T-cell (primary cell): ENCODE results near the gene SDK1. TPM values are rescaled to one million over a fixed set of nuclear protein-coding genes. Genes with fewer than 3 reads are reported as not detected.

Experiments
- ATAC-seq, 4 experiments: fragments of 200-7000 bp in 3 of 4; fragments of 150-1000 bp in 1 of 4; cut with Tn5 transposase; replicated peaks in 1 of 4; 1 replicate in 3 of 4; 2 replicates in 1 of 4; pipeline ENCODE4 v1.10.0; 2021; ENCODE audit warnings: moderate library complexity in 3 of 4, mild to moderate bottlenecking in 2 of 4, moderate number of reproducible peaks in 1 of 4
- CTCF ChIA-PET, 2 donors: fragments of 300-600 bp; sonication (Branson Sonifier 250); formaldehyde crosslinking; loops; one replicate each; lab custom pipeline; 2022; ENCODE audit warnings: antibody characterized with exemption in 2 of 2; lab: Charles Lee
- POLR2A ChIA-PET, 2 donors: fragments of 300-600 bp; sonication (Branson Sonifier 250); formaldehyde crosslinking; loops; one replicate each; lab custom pipeline; 2022; ENCODE audit warnings: antibody characterized with exemption in 2 of 2; lab: Charles Lee
- DNase-seq, 35 experiments: peaks; one replicate each; pipeline versions ENCODE4 v3.0.0 to v3.0.0-alpha.2; 2013 to 2023
- H3K27ac ChIP-seq: one replicate; pipeline ENCODE4 v1.5.1; 2013; ENCODE audit warnings: low read length
- H3K27me3 ChIP-seq, 2 experiments: replicated peaks in 1 of 2; 1 replicate in 1 of 2; 2 replicates in 1 of 2; pipeline versions ENCODE4 v1.6.1 to v1.7.0; 2013; ENCODE audit warnings: low read length in 1 of 2, mixed read lengths in 1 of 2; ENCODE audit not compliant: control insufficient read depth in 2 of 2, insufficient read depth in 2 of 2; ENCODE audit errors: extremely low read depth in 1 of 2
- H3K36me3 ChIP-seq, 2 donors: 1 replicate in 1 of 2; 2 replicates in 1 of 2; pipeline versions ENCODE4 v1.6.1 to v1.7.0; 2013; ENCODE audit warnings: low read length in 1 of 2; ENCODE audit not compliant: control insufficient read depth in 2 of 2, insufficient read depth in 1 of 2; ENCODE audit errors: extremely low read depth in 1 of 2
- H3K4me1 ChIP-seq, 2 experiments: 1 replicate in 1 of 2; 2 replicates in 1 of 2; pipeline versions ENCODE4 v1.6.1 to v1.7.0; 2013; ENCODE audit warnings: low read length in 2 of 2, mixed read lengths in 1 of 2; ENCODE audit not compliant: insufficient read depth in 2 of 2, control insufficient read depth in 1 of 2; ENCODE audit errors: extremely low read depth in 1 of 2
- H3K4me3 ChIP-seq, 2 donors: 1 replicate in 1 of 2; 2 replicates in 1 of 2; pipeline versions ENCODE4 v1.5.1 to v1.7.0; 2013; ENCODE audit warnings: mild to moderate bottlenecking in 2 of 2, low read length in 1 of 2, moderate library complexity in 1 of 2; ENCODE audit not compliant: control insufficient read depth in 1 of 2; ENCODE audit errors: extremely low read depth in 1 of 2
- H3K9me3 ChIP-seq: 2 replicates; pipeline ENCODE4 v1.7.0; 2013
- H3K27ac Mint-ChIP-seq, 2 donors: one replicate each; pipeline ENCODE4 v1.8.0; 2020 to 2021; ENCODE audit warnings: mild to moderate bottlenecking in 2 of 2, mixed read lengths in 2 of 2
- H3K27me3 Mint-ChIP-seq, 2 donors: one replicate each; pipeline ENCODE4 v1.8.0; 2021 to 2022; ENCODE audit warnings: mixed read lengths in 2 of 2
- H3K36me3 Mint-ChIP-seq: one replicate; pipeline ENCODE4 v1.8.0; 2021; ENCODE audit warnings: mixed read lengths
- H3K4me1 Mint-ChIP-seq, 3 donors: one replicate each; pipeline ENCODE4 v1.8.0; 2020 to 2022; ENCODE audit warnings: mixed read lengths in 3 of 3, mild to moderate bottlenecking in 1 of 3
- H3K4me3 Mint-ChIP-seq, 3 donors: one replicate each; pipeline ENCODE4 v1.8.0; 2020 to 2022; ENCODE audit warnings: mild to moderate bottlenecking in 3 of 3, mixed read lengths in 3 of 3, moderate library complexity in 3 of 3
- H3K9me3 Mint-ChIP-seq, 3 donors: one replicate each; pipeline ENCODE4 v1.8.0; 2020 to 2022; ENCODE audit warnings: mixed read lengths in 3 of 3
- WGBS: methylation state at CpG from one replicate; pipeline ENCODE4 v1.1.5; 2013; ENCODE audit warnings: missing lambda C conversion rate; ENCODE audit not compliant: insufficient coverage; 5-methylcytosine and 5-hydroxymethylcytosine counted together
- total RNA-seq, 35 experiments: library from RNA in 6 of 35; stranded (reverse) in 6 of 35; fragments of 120-200 nt in 1 of 35; gene quantifications; one replicate each; pipeline versions ENCODE4 v1.2.1 to v1.2.4 and lab custom pipeline; 2013 to 2026

The SDK1 gene
- total RNA-seq, 5 donors from 2014 or later (not counting 1 experiment from before 2014, with no cell fraction given) = 0.47 to 1.7 (median 0.63) TPM

DNA sequence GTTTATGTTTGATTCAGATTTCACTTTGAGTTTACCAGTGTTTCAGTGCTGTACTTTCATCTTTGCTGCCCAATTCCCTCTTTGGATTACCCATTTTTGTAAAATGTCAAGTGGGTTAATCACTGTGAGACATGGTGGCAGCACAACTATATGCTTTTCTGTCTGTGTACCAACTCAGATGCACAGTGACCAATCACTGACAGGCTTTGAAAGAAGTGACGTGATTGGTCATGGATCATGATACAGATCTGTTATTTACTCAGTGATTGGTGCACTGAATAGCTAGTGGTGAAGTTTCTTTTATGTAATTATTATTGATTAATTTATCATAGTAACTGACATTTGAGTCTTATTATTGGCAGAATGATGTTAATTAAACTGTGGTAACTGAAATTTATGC is 126.9 kb downstream of the SDK1 start:
- no peak for ATAC-seq
- Mint-ChIP-seq H3K27ac (no peak overlapping the region), H3K4me3 (no peak overlapping the region), H3K27me3 (peaks cover 0 to 2% of the 10 kb centered on the region in 2 donors), H3K4me1 (peaks cover 0 to 3% (median 0%) of the 10 kb centered on the region in 3 donors), H3K36me3 (no peaks in the 10 kb centered on the region), H3K9me3 (peaks cover 0 to 1% (median 0%) of the 10 kb centered on the region in 3 donors)
- Histone ChIP-seq H3K27me3 (no peaks in the 10 kb centered on the region), H3K4me3 (no peak overlapping the region), H3K36me3 (no peaks in the 10 kb centered on the region), H3K4me1 (no peaks in the 10 kb centered on the region), H3K9me3 (no peaks in the 10 kb centered on the region), H3K27ac (no peak overlapping the region)
- POLR2A ChIA-PET = no interaction called here
- DNase-seq = peak in 1 of 35 experiments; percentile 18
- CTCF ChIA-PET = no interaction called here
- no CpG with 5 or more reads among the region's 1 CpG for WGBS

DNA sequence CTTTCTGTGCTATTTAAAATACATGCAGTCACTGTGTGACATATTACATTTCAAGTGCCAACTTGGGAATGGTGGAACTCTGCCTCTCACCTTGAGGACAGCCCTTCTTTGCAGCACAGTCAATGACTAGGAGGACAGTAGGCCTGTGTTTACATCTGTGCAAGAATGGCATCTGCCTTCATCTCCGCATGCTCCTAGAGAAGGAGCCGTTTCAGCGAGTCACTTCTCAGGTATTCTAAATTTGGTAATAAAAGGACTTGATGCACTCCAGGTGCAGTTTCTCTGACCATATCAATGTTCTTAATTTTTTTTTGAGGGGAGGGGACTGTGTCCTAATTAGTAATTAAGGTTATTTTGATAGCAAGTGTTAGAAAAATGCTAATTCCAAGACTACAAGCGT is 128.9 kb downstream of the SDK1 start:
- Histone ChIP-seq H3K36me3 (no peaks in the 10 kb centered on the region), H3K4me1 (no peaks in the 10 kb centered on the region), H3K9me3 (no peaks in the 10 kb centered on the region), H3K27me3 (no peaks in the 10 kb centered on the region), H3K4me3 (no peak overlapping the region), H3K27ac (no peak overlapping the region)
- Mint-ChIP-seq H3K4me3 (no peak overlapping the region), H3K4me1 (peaks cover 0 to 3% (median 0%) of the 10 kb centered on the region in 3 donors), H3K27ac (no peak overlapping the region), H3K27me3 (peaks cover 0 to 2% of the 10 kb centered on the region in 2 donors), H3K36me3 (no peaks in the 10 kb centered on the region), H3K9me3 (no peaks in the 10 kb centered on the region)
- ChIA-PET CTCF (interaction anchor here in 1 of 2 donors (0.6 kb wide), 1 partner anchor 93 kb away, joined by 4 read pairs; no protein-coding TSS in a partner anchor), POLR2A (no interaction called here)
- DNase-seq (no peak), ATAC-seq (no peak)
- WGBS = 50% methylated on average over 2 of the region's 4 CpGs

DNA sequence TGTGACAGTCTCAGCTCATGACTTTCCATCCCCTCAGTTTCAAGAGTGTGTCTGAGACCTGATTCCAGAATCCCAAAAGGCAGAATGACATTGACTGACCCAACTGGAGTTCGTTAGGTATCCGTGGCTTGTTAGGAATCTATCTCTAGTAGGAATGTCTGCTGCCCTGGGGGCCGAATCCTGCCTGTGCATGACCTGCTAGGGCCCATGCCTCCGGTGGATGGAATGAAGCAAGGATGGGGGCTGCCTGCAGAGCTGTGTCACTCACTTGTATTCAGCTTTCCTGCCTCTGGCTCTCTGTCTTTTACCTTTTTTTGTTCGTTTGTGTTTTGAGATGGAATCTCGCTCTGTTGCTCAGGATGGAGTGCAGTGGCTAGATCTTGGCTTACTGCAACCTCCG is 129.5 kb downstream of the SDK1 start:
- POLR2A ChIA-PET = no interaction called here

DNA sequence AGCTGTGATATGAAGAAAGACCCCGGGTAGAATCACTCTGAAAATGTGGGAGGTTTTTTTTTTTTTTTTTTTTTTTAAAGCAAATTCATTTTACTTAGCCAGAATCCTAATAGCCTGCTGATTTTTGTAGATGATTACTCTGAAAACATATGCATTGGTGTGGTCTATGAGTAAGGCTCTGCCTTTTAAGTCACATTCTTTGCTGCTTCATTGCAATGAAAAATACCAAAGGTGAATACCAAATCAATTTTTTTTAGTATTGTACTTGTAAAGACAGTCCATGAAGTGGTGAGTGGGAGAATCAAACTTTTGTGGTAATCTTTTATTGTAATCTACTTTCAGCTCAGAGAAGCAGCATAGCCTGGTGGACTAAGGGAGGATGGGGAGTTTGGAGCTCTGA is 130.3 kb downstream of the SDK1 start:
- Histone ChIP-seq H3K27me3 (no peaks in the 10 kb centered on the region), H3K27ac (no peak overlapping the region), H3K4me3 (no peak overlapping the region), H3K4me1 (no peaks in the 10 kb centered on the region), H3K9me3 (no peaks in the 10 kb centered on the region), H3K36me3 (no peaks in the 10 kb centered on the region)
- DNase-seq = no peak
- H3K4me1 Mint-ChIP-seq = peaks cover 0 to 3% (median 0%) of the 10 kb centered on the region in 3 donors
- no peak overlapping the region for H3K27ac Mint-ChIP-seq
- H3K27me3 Mint-ChIP-seq = peaks cover 0 to 2% of the 10 kb centered on the region in 2 donors
- H3K4me3 Mint-ChIP-seq = no peak overlapping the region
- no peaks in the 10 kb centered on the region for H3K9me3 Mint-ChIP-seq
- ChIA-PET CTCF (no interaction called here), POLR2A (no interaction called here)
- ATAC-seq = no peak
- H3K36me3 Mint-ChIP-seq = no peaks in the 10 kb centered on the region
- no CpG with 5 or more reads among the region's 1 CpG for WGBS

More for the DNA sequence above, 129.5 kb downstream of the SDK1 start:
- peaks cover 0 to 2% of the 10 kb centered on the region in 2 donors for H3K27me3 Mint-ChIP-seq
- Histone ChIP-seq H3K27me3 (no peaks in the 10 kb centered on the region), H3K4me3 (no peak overlapping the region), H3K36me3 (no peaks in the 10 kb centered on the region), H3K27ac (no peak overlapping the region), H3K4me1 (no peaks in the 10 kb centered on the region), H3K9me3 (no peaks in the 10 kb centered on the region)
- no peak overlapping the region for H3K27ac Mint-ChIP-seq
- WGBS = 78% methylated on average over 7 of the region's 7 CpGs
- ATAC-seq = no peak
- peaks cover 0 to 3% (median 0%) of the 10 kb centered on the region in 3 donors for H3K4me1 Mint-ChIP-seq
- H3K36me3 Mint-ChIP-seq = no peaks in the 10 kb centered on the region
- CTCF ChIA-PET = no interaction called here
- H3K9me3 Mint-ChIP-seq = no peaks in the 10 kb centered on the region
- DNase-seq = no peak
- no peak overlapping the region for H3K4me3 Mint-ChIP-seq

DNA sequence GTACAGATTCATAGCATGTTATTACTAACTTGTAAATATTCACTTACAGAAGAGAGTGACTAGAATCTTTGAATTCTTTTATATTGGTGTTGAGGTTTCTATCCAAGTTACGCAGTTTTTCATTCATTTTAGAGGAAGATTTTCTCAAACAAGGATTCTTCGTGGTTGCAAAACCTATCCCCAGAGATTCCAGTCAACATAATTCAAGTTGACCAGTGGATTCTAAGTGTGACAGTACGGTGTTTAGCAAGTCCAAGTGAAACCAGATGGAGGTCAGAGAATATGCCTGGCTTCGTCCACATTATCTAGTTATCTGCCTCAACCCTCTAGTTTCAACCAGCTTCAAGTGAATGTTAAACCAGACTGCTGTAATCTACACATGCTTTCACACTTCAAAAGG is 131.9 kb downstream of the SDK1 start:
- ChIA-PET CTCF (no interaction called here), POLR2A (no interaction called here)
- H3K9me3 ChIP-seq = no peaks in the 10 kb centered on the region
- Mint-ChIP-seq H3K9me3 (no peaks in the 10 kb centered on the region), H3K27ac (no peak overlapping the region), H3K36me3 (no peaks in the 10 kb centered on the region), H3K27me3 (no peaks in the 10 kb centered on the region), H3K4me3 (no peak overlapping the region), H3K4me1 (no peaks in the 10 kb centered on the region)
- no peak overlapping the region for H3K4me3 ChIP-seq
- DNase-seq (no peak), ATAC-seq (no peak)
- no peaks in the 10 kb centered on the region for H3K36me3 ChIP-seq
- 89% methylated on average over 3 of the region's 4 CpGs for WGBS
- H3K27me3 ChIP-seq = no peaks in the 10 kb centered on the region
- no peak overlapping the region for H3K27ac ChIP-seq
- no peaks in the 10 kb centered on the region for H3K4me1 ChIP-seq

DNA sequence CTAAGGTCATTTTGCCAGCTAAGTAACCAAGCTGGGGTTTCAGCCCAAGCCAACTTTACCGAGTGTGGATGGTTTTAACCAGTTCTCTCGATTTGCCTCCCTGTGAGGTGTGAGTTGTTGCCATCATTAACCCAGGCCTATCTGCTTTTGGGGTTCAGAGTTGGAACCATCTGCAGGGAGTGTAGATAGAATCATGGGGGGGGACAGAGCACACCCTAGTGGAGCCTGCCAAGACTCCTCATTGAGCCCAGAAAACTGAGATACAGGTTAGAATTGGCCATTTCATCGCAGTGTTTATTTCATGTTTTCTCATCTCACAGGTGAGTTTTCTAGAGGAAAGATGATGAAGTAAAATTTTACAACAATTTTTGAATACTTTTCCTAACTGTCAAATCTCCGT is 133.6 kb downstream of the SDK1 start:
- DNase-seq = no peak
- no peak overlapping the region for H3K4me3 Mint-ChIP-seq
- H3K4me1 Mint-ChIP-seq = no peaks in the 10 kb centered on the region
- no peak overlapping the region for H3K27ac ChIP-seq
- H3K27ac Mint-ChIP-seq = no peak overlapping the region
- 60% methylated on average over 1 of the region's 4 CpGs for WGBS
- no peak for ATAC-seq
- H3K9me3 Mint-ChIP-seq = no peaks in the 10 kb centered on the region
- CTCF ChIA-PET = interaction anchor here in 1 of 2 donors (0.6 kb wide), 1 partner anchor 1449 kb away, joined by 3 read pairs; the partner anchor contains the start of gene RADIL
- no peaks in the 10 kb centered on the region for H3K36me3 Mint-ChIP-seq
- no peak overlapping the region for H3K4me3 ChIP-seq
- POLR2A ChIA-PET = no interaction called here
- no peaks in the 10 kb centered on the region for H3K27me3 ChIP-seq
- H3K4me1 ChIP-seq = no peaks in the 10 kb centered on the region
- H3K27me3 Mint-ChIP-seq = no peaks in the 10 kb centered on the region
- H3K36me3 ChIP-seq = no peaks in the 10 kb centered on the region
- H3K9me3 ChIP-seq = no peaks in the 10 kb centered on the region

DNA sequence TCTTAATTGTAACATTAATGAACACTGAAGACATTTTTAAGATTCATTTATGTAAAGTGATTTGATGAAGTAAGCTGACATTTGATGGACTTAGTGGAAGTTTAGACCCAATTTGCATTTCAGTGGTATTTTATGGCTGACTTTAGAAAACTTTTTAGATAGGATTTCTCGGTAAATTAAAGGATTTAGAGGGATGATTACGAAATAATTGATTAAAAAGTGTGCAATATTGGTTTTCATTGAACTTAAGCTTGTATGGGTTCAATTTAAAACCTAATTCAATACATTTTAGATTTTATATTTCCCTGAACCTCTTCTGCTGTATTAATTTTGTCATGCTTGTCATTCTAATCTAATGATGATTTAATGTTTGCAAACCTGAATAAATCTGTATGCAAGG is 135.1 kb downstream of the SDK1 start:
- POLR2A ChIA-PET = interaction anchor here in 1 of 2 donors (0.7 kb wide), 1 partner anchor 16 kb away, joined by 3 read pairs; no protein-coding TSS in a partner anchor
- H3K36me3 ChIP-seq = no peaks in the 10 kb centered on the region

More for the DNA sequence above, 135.1 kb downstream of the SDK1 start:
- Mint-ChIP-seq H3K27me3 (no peaks in the 10 kb centered on the region), H3K36me3 (no peaks in the 10 kb centered on the region), H3K9me3 (no peaks in the 10 kb centered on the region), H3K27ac (no peak overlapping the region), H3K4me3 (no peak overlapping the region), H3K4me1 (no peaks in the 10 kb centered on the region)
- WGBS = no CpG with 5 or more reads among the region's 2 CpGs
- no peak overlapping the region for H3K4me3 ChIP-seq
- no peak overlapping the region for H3K27ac ChIP-seq
- H3K4me1 ChIP-seq = no peaks in the 10 kb centered on the region
- H3K27me3 ChIP-seq = no peaks in the 10 kb centered on the region
- no peaks in the 10 kb centered on the region for H3K9me3 ChIP-seq
- no peak for DNase-seq
- CTCF ChIA-PET = no interaction called here
- no peak for ATAC-seq
